ENCODE data around the gene EIF4A2.

- TF ChIP-seq CTCF (IDR thresholded peaks at IDR 0.05) (no peak), POLR2A (IDR thresholded peaks at IDR 0.05) (no peak)
These were observed 45.0 kb downstream of the EIF4A2 start for GRCh38 chr3:186828340-186828739.
